Tongue (tissue), 2 donors: ENCODE data around the gene SV2B. TPM values are rescaled to one million over a fixed set of nuclear protein-coding genes. Genes with fewer than 3 reads are reported as not detected.

ENCODE experiments used
- DNase-seq: peaks from one replicate; pipeline ENCODE4 v3.0.0-alpha.2; 2015
- total RNA-seq: library from RNA; depleted of rRNA; stranded (reverse); fragments of >200 nt; gene quantifications from one replicate; pipeline ENCODE4 v1.2.3, GENCODE V29; 2014

SV2B gene
- total RNA-seq, 1 donor from 2014 or later: 4.5 TPM

DNA sequence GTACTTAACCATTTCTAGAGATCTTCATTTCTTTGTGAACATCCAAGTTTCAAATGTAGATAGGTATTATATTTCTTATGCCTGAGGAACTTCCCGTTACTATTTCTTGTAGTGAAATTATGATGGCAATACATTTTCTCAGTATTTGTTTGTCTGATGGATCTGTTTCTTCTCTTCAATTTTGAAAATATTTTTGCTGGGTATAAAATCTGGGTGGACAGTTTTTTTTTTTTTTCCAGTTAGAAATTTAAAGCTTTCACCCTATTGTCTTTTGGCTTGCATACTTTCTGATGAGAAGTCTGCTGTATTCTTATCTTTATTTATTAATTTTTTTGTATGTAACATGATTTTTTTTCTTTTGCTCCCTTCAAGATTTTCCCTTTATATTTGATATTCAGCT, 175.8 kb downstream of the SV2B start:
- DNase-seq: no peak

GRCh38 chr15:91278951-91279350, 178.9 kb downstream of the SV2B start:
- no peak for DNase-seq

DNA sequence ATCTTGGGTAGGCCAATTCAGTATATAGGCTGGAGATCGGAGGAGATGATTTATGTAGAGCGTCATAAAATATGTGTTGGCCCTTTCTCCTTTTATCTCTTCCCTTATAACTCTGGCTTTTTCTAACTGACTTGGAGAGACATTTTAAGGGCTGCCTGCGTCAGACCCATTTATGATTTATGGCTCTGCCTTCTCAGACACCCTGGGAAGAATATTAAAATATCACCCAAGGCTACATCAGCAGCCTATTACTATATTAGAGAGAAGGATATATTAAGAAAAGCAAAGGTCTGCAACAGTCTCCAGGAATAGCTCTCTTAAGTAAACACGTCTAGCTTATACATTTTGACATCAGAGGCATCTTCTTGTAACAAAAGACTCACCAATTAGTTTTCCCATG, 179.4 kb downstream of the SV2B start:
- no peak for DNase-seq

GRCh38 chr15:91281947-91282346, 181.9 kb downstream of the SV2B start:
- DNase-seq: no peak

- peak; percentile 11 for DNase-seq
These were observed 182.4 kb downstream of the SV2B start for GRCh38 chr15:91282486-91282885.

DNA sequence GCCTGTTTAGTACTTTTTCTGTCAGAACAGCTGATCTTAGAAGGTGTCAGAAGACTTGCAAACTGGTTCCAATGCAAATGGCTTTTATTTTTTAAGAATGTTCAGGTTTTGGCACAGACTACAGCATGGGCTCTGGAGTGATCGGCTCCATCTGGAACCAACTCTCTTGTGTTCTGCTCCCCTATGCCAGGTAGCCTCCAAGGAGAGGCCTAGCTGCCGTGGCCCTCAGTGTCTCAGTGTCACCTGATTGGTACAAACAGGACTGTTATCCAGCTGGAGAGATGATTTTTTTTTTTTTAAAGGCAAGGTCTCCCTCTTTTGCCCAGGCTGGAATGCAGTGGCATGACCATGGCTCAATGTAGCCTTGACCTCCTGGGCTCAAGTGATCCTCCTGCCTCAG, 183.1 kb downstream of the SV2B start:
- no peak for DNase-seq

- DNase-seq: no peak
These were observed 184.9 kb downstream of the SV2B start for GRCh38 chr15:91284758-91285466.

- DNase-seq: no peak
These were observed 189.3 kb downstream of the SV2B start for GRCh38 chr15:91289324-91289723.

DNA sequence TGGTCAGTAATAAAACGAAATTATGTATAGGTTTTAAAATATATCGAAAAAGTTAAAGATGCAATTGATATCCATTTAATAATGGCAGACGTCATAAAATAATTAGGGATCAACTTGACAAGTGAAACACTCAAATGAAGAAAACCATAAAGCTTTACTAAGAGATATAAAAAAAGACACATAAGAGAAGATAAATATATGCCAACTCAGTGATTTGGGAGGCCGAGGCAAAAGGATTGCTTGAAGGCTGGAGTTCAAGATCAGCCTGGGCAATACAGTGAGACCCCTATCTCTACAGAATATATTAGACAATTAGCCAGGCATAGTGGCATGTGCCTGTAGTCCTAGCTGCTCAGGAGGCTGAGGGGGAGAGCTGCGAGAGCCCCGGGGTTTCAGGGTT, 190.5 kb downstream of the SV2B start:
- DNase-seq: no peak

- peak; percentile 22 for DNase-seq
These were observed 191.6 kb downstream of the SV2B start for GRCh38 chr15:91291673-91292072.

GRCh38 chr15:91294344-91294743, 194.3 kb downstream of the SV2B start:
- DNase-seq: no peak

GRCh38 chr15:91294795-91295194, 194.7 kb downstream of the SV2B start:
- DNase-seq: no peak

GRCh38 chr15:91298101-91298500, 198.0 kb downstream of the SV2B start:
- no peak for DNase-seq

- peak; percentile 85 for DNase-seq
These were observed 202.8 kb downstream of the SV2B start for GRCh38 chr15:91302588-91303439.

DNA sequence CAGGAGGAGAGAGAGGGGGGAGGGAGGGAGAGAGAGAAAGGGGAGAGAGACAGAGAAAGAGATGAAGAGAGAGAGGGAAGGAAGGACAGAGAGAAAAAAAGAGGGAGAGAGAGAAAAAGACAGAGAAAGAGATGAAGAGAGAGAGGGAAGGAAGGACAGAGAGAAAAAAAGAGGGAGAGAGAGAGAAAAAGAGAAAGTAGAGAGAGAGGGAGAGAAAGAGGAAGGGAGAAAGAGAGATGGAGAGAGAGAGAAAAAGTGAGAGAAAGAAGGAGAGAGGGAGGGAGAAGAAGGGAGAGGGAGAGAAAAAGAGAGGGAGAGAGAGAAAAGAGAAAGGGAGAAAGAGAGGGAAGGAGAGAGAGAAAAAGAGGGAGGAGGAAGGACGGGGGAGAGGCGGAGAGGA, 204.2 kb downstream of the SV2B start:
- no peak for DNase-seq

DNA sequence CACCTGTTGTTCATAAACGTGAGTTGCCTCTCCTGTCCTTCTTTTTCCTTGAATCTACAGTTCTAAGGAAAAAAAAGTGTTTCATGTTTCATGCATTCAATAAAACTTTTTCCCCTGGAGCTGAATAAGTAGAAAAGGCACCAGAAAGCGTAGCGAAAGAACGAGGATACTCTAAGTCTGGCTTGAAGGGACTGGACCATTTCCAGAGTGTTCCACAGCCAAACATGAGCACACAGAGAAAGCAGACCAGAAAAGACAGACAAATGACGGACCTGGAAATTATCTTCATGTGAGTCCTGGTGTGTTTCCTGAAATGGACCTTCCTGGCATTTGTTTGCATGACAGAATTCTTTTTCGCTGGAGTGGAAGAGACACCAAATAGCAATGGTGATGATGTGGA, 204.7 kb downstream of the SV2B start:
- DNase-seq: peak; percentile 78

DNA sequence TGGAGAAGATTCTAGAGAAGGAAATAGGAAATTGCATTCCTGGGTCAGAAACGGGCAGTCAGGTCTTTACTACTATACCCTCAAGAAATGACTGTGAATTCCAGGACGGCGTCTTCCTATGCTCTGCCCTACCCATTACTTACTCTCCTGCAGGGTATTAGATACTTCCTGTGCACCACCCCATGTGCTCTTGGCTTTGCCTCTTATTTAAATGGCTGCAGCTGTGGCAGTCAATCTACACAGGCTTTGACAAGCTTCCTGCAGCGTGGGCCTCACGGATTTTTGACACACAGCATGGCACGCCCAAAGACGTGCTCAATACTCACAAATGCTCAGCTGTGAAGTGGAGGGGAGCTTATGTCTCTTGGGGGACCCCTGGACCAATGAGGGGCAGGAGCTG, 206.1 kb downstream of the SV2B start:
- peak; percentile 73 for DNase-seq

- no peak for DNase-seq
These were observed 207.5 kb downstream of the SV2B start for GRCh38 chr15:91307601-91308000.

- no peak for DNase-seq
These were observed 208.1 kb downstream of the SV2B start for GRCh38 chr15:91308199-91308598.

- DNase-seq: no peak
These were observed 208.8 kb downstream of the SV2B start for GRCh38 chr15:91308855-91309254.

GRCh38 chr15:91311986-91312385, 211.9 kb downstream of the SV2B start:
- DNase-seq: no peak

- no peak for DNase-seq
These were observed 216.1 kb downstream of the SV2B start for GRCh38 chr15:91316126-91316525.

- DNase-seq: no peak
These were observed 218.5 kb downstream of the SV2B start for GRCh38 chr15:91318516-91318915.

GRCh38 chr15:91318931-91319330, 218.9 kb downstream of the SV2B start:
- no peak for DNase-seq
